NCI-H1694 (cell line): ENCODE data around the gene IFT80.
"Not testable (repeated sequence)": the region's sequence is repeated elsewhere in the genome, so short reads cannot be mapped to it uniquely, and the experiment has no call there.

ENCODE experiments used
- DNase-seq: peaks from one replicate; lab custom pipeline; 2025; lab: John Stamatoyannopoulos, UW

IFT80 gene

GRCh38 chr3:160260587-160261270 lies 138.3 kb downstream of the IFT80 start:
- no peak for DNase-seq

GRCh38 chr3:160259589-160259988 lies 139.4 kb downstream of the IFT80 start:
- DNase-seq: no peak

GRCh38 chr3:160257606-160258005 lies 141.4 kb downstream of the IFT80 start:
- DNase-seq: no peak

GRCh38 chr3:160253298-160253697 lies 145.7 kb downstream of the IFT80 start:
- DNase-seq: no peak

GRCh38 chr3:160247766-160248165 lies 151.3 kb downstream of the IFT80 start:
- no peak for DNase-seq

GRCh38 chr3:160245261-160245800 lies 153.7 kb downstream of the IFT80 start:
- no peak for DNase-seq

GRCh38 chr3:160240719-160241118 lies 158.3 kb downstream of the IFT80 start:
- DNase-seq: not testable (repeated sequence)

GRCh38 chr3:160232014-160232413 lies 167.0 kb downstream of the IFT80 start:
- DNase-seq: no peak

- no peak for DNase-seq
Observed at GRCh38 chr3:160227419-160227818, 171.6 kb downstream of the IFT80 start.

GRCh38 chr3:160226026-160226907 lies 172.8 kb downstream of the IFT80 start:
- no peak for DNase-seq

- peak; percentile 3 for DNase-seq
Observed at GRCh38 chr3:160225176-160226025, 173.6 kb downstream of the IFT80 start, which contains the start of gene C3orf80. TSS of gene C3orf80 (plus strand) at chr3:160225422. CDS start at chr3:160225636, 214 bp downstream.

GRCh38 chr3:160224811-160225175 lies 174.2 kb downstream of the IFT80 start:
- no peak for DNase-seq

GRCh38 chr3:160224256-160224655 lies 174.8 kb downstream of the IFT80 start:
- DNase-seq: no peak

- no peak for DNase-seq
Observed at GRCh38 chr3:160221019-160221418, 178.0 kb downstream of the IFT80 start.

GRCh38 chr3:160220038-160220437 lies 179.0 kb downstream of the IFT80 start:
- DNase-seq: no peak

- DNase-seq: no peak
Observed at GRCh38 chr3:160218136-160218535, 180.9 kb downstream of the IFT80 start.

GRCh38 chr3:160217675-160218074 lies 181.3 kb downstream of the IFT80 start:
- DNase-seq: no peak

GRCh38 chr3:160213191-160213590 lies 185.8 kb downstream of the IFT80 start:
- no peak for DNase-seq

- no peak for DNase-seq
Observed at GRCh38 chr3:160210799-160211221, 188.2 kb downstream of the IFT80 start.

- DNase-seq: no peak
Observed at GRCh38 chr3:160210341-160210740, 188.7 kb downstream of the IFT80 start.
